GM10248 (cell line): ENCODE data around the gene SDCBP2.

ENCODE experiments used
- CTCF ChIA-PET: fragments of 300-600 bp; sonication (Branson Sonifier 250); formaldehyde crosslinking; extraction: SDS; loops from one replicate; lab custom pipeline; 2021; ENCODE audit warnings: antibody characterized with exemption; lab: Yijun Ruan, JAX
- POLR2A ChIA-PET: fragments of 350-650 bp; sonication (Branson Sonifier 250); formaldehyde crosslinking; extraction: SDS; loops from one replicate; lab custom pipeline; 2020; ENCODE audit warnings: antibody characterized with exemption; lab: Yijun Ruan, JAX
- DNase-seq: peaks from one replicate; pipeline ENCODE4 v3.0.0; 2012; ENCODE audit errors: extremely low spot score
- CTCF ChIP-seq: IDR thresholded peaks from 2 replicates; pipeline ENCODE4 v1.5.1; 2012; ENCODE audit warnings: mild to moderate bottlenecking, low read depth; ENCODE audit errors: extremely low read depth, missing control alignments, control extremely low read depth

Gene SDCBP2

GRCh38 chr20:1275919-1276318 lies 53.0 kb downstream of the SDCBP2 start:
- ChIA-PET POLR2A (interaction anchor here (0.6 kb wide), 1 partner anchor 432 kb away, joined by 6 read pairs; no protein-coding TSS in a partner anchor), CTCF (interaction anchor here (0.8 to 1.2 kb wide), 3 partner anchors 11 to 163 kb away, joined by 3 to 4 read pairs (median 3); no protein-coding TSS in a partner anchor)
- DNase-seq = no peak
- no peak for TF ChIP-seq CTCF

- ChIA-PET POLR2A (no interaction called here), CTCF (interaction anchor here (1.1 to 1.4 kb wide), 4 partner anchors 8 to 164 kb away, joined by 3 to 4 read pairs (median 3); no protein-coding TSS in a partner anchor)
- TF ChIP-seq CTCF = no peak
- no peak for DNase-seq
Observed at GRCh38 chr20:1274485-1275311, 54.2 kb downstream of the SDCBP2 start.

GRCh38 chr20:1273366-1273765 lies 55.6 kb downstream of the SDCBP2 start:
- no peak for DNase-seq
- CTCF ChIA-PET = interaction anchor here (1.3 to 1.4 kb wide), 2 partner anchors 13 to 61 kb away, joined by 3 to 4 read pairs; no protein-coding TSS in a partner anchor
- no peak for TF ChIP-seq CTCF
- POLR2A ChIA-PET = no interaction called here

- CTCF ChIA-PET = interaction anchor here (0.7 to 1.4 kb wide), 3 partner anchors 9 to 61 kb away, joined by 3 read pairs; no protein-coding TSS in a partner anchor
- no peak for TF ChIP-seq CTCF
- DNase-seq = no peak
- POLR2A ChIA-PET = no interaction called here
Observed at GRCh38 chr20:1272368-1273100, 56.4 kb downstream of the SDCBP2 start.

- DNase-seq = no peak
- CTCF ChIA-PET = no interaction called here
- no peak for TF ChIP-seq CTCF
- POLR2A ChIA-PET = no interaction called here
Observed at GRCh38 chr20:1269850-1270249, 59.1 kb downstream of the SDCBP2 start.

GRCh38 chr20:1269235-1269634 lies 59.7 kb downstream of the SDCBP2 start:
- CTCF ChIA-PET = no interaction called here

More at GRCh38 chr20:1269235-1269634, 59.7 kb downstream of the SDCBP2 start:
- POLR2A ChIA-PET = no interaction called here
- TF ChIP-seq CTCF = no peak
- no peak for DNase-seq
